GM21367 (cell line): Measurements from ENCODE around the gene CYTH1.
"Not testable (repeated sequence)": the region's sequence is repeated elsewhere in the genome, so short reads cannot be mapped to it uniquely, and the experiment has no call there.

Experiments used
- ATAC-seq: cut with Tn5 transposase; IDR thresholded peaks from one replicate; pipeline ENCODE4 v1.9.1; 2021; ENCODE audit not compliant: unreplicated experiment

Gene CYTH1

DNA sequence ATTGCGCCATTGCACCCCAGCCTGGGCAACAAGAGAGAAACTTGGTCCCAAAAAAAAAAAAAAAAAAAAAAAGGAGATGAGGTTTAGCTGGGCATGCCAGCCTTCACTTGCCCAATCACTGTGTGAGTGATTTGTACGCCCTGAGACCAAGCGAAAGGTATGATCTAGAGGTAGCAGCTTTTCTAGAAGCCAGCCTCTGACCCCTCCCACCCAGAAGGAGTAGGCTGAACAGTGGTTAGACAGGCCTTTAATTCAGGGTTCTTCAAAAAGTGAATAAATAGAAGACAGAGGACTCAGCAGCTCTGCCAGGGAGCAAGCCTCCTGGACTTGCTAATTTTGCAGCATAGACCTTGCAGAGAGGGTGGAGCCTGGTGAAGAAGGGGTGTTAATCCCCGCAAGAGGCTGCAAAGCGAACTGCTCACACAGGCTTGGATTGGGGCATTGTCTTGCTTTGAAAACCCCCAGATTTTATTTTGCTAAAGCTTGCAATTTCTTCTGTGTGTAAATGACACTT lies 7.1 kb upstream of the CYTH1 start:
- ATAC-seq: no peak

DNA sequence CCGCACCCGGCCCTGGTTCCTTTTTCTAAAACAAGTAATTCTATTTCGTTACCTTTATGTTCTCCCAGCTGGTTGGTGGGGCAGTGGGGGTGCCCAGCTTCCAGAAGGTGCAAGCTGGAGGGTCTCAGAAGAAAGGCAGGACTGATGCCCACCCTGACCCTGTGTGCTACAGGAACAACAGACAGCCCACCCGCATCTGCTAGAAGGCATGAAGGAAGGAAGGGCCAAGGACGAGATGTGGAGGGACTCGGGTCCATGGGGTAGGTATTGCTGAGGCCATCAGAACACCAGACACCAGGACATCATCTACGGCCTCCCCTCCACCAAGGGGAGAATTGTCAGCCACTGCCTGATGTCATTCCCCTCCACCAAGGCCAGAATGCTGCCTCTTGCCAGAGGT lies 6.4 kb upstream of the CYTH1 start:
- ATAC-seq: no peak

DNA sequence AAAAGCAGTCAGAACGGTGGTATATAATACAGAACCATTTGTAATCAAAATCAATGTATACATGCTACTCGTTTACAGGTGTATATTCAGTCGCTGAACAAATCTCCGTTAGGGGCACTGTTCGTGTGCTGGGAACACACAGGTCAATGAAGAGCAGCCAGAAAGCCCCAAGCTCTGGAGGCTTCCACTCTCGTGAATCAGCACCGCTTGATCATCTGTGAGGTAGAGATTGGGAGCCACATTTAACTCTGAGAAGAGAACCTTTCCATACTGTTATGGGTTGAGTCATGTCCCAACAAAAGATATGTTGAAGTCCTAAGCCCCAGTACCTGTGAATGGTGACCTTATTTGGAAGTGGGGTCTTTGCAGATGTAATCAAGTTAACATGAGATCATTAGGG lies 5.4 kb upstream of the CYTH1 start:
- ATAC-seq: no peak

DNA sequence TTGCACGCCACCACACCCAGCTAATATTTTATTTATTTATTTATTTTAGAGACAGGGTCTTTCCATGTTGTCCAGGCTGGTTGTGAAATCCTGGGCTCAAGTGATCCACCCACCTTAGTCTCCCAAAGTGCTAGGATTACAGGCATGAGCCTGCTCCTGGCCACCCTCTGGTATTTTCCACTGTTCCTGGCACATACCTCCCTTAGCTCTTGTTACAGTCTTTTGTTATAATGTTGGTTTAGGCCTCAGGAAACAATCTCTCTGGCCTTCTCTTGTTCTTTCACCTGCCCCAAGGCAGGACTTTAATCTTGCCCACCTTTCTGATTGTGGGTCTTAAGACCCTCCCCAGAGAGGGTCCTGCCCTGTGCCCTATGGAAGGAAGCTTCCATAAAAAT lies 3.6 kb upstream of the CYTH1 start:
- ATAC-seq: no peak

DNA sequence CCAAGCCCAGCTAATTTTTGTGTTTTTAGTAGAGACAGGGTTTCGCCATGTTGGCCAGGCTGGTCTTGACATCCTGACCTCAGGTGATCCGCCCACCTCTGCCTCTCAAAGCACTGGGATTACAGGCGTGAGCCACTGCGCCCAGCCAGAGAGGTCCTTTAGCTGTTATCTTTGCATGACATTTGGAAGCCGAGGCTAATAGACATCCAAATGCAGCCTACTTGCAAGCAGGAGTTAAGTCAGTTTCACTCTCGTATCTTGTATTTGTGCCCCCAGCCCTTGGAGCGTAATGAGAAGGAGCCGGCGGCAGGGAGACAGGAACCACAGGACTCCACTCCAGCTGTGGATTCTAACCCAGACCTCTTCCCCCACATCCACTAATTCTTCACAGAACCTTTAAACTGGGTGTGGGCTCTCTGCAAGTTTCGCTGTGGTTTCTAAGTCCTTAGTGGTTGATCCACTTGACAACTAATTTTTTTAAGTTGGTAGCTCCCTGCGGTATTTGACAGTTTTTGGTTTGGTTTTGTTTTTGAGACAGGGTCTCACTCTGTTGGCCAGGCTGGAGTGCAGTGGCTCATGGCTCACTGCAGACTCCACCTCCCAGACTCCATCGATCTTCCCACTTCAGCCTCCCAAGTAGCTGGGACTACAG lies 3.1 kb upstream of the CYTH1 start:
- no peak for ATAC-seq

DNA sequence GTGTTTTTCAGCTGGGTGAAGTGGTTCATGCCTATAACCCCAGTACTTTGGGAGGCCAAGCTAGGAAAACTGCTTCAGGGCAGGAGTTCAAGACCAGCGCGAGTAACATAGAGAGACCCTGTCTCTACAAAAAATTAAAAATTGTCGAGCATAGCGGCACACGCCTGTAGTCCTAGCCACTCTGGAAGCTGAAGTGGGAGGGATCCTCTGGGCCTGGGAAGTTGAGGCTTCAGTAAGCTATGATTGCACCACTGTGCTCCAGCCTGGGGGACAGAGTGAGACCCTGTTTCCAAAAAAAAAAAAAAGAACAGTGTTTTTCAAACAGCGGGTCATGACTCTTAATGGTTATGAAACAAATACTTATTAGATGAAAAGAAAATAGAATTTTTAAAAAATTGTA lies 2.3 kb upstream of the CYTH1 start:
- no peak for ATAC-seq

DNA sequence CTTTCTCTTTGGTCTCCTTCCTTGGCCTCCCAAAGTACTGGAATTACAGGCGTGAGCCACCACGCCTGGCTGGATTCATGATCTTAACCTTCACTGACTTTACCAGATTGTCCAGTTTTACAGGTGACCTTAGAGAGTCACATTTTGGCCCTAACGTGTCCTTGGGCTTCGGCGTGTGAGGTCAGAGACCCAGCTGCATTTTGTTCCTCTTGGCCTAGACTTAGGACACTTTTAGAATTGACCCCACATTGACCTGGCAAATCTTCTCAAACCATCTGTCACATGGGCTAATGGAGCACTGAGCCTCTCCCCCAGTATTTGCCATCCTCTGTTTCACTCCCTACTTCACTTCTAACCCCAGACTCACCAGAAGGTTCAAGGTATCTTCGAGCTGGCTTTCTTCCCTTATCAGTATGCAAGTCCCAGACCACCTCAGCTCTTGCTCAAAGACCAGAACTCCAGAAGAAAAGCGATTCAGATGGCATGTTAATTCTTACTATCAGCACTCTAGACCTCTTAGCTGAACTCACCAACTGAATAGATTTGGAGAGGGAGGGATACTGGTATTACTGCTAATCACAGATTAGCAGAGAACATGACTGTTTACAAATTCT lies 1.7 kb upstream of the CYTH1 start:
- no peak for ATAC-seq

DNA sequence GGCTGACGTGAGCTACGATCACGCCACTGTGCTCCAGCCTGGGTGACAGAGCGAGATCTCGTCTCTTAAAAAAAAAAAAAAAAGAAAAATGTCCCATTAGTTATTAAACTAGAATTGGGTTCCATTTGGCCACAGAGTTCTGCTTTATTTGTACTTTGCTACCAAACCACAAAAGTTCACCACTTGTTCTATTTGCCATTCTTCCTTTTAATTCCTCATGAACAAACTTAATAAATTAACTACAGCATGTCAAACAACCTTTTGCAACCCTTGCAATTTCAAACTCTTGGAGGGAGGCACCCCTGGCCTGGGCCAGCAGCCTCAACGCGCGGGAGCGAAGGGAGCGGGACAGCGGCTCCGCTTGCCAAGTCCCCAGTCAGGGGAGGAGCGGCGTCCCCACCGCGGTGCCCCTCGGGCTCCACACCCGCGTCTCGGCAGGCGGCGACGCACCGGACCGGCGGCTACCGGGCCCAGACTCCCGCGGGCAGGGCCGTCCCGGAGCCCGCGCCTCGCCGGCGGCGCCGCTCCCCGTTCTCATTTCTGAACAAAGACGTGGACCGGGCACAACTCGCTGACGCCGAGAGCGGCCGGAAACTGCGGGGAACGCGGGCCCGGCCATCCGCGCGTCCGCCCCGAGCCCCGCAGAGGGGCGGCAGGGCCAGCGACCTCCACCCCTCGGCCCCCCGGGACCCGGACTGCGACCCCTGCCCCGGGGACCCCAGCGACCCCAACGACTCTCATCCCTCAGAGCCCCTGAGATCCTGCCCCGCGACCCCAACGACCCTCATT lies 775 bp downstream of the CYTH1 start:
- ATAC-seq: no peak

DNA sequence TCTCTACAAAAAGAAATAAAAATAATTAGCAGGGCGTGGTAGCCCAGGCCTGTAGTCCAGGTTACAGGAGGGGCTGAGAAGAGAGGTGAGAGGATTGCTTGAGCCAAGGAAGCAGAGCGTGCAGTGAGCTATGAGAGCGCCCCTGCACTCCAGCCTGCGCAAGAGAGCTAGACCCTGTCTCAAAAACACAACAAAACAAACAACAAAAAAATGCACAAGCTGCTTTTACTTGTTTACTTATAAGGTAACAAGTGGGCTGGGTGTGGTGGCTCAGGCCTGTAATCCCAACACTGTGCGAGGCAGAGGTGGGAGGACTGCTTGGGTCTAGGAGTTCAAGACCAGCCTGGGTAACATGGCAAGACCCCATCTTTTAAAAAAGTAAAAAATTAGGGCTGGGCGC lies 1.7 kb downstream of the CYTH1 start:
- ATAC-seq: no peak

DNA sequence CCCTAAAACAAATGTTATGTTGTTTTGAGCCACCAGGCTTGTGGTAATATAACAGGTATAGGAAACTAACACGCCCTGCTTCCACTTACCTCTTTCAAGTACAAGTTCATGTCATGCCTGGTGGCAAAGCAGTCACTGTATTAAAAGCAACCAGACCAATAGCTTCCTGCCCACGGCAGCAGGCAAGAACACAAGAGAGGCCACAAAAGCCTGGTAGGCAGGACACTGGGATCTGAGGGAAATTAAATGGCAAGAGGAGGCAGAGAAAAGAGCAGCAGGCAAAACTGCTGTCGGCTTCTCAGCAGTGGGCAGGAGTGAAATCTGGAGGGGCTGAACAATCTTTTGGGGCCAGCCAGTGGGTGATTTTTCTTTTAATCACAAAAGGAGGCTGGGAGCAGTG lies 2.2 kb downstream of the CYTH1 start:
- ATAC-seq: no peak

DNA sequence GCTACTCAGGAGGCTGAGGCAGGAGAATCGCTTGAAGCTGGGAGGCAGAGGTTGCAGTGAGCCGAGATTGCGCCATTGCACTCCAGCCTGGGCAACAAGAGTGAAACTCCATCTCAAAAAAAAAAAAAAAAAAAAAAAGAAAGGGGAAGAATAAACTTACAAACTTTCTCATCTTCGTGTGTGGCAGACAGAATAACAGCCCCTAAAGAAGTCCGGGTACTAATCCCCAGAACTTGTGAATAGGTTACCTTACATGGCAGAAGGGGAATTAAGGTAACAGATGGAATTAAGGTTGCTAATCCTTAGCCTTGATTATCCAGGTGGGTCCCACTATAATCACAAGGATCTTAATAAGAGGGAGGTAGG lies 2.8 kb downstream of the CYTH1 start:
- ATAC-seq: not testable (repeated sequence)

DNA sequence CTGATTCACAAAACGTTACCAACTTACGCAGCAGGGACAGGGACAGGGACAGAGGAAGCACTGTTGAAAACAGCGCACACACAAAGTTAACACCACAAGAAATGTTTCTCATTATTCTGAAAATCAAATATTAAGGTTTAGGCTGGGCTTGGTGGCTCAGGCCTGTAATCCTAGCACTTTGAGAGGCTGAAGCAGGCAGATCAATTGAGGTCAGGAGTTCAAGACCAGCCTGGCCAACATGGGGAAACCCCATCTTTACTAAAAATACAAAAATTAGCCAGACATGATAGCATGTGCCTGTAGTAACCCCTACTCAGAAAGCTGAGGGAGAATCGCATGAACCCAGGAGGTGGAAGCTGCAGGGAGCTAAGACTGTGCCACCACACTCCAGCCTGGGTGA lies 4.2 kb downstream of the CYTH1 start:
- ATAC-seq: no peak

DNA sequence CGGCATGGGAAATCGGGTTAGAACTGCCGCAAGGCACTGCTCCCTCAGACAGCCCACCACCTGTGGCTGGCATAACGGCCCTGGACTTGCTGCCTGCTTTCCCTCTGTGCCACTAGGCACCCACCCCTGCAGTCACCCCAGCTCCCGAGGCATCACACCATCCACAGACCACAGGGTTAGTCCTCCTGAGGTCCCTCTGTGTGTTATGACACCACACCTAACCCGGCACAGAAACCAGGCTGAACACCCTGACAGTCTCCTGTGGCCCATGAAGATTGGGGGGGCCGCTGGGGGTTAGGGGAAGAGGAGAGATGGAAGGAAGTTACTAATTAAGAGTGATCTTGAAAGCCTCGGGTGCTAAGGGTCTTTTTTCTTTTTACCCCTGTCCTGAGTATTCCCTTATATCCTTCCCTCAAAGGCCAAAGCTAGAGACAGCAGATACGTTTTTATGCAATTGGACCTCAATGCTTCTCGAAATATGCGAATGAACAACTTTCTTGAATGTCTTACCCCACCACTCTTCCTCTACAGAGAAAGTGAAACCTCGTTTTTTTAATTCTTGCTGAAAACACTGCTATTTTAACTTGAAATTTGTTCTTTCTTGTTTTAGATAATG lies 7.0 kb downstream of the CYTH1 start:
- no peak for ATAC-seq

DNA sequence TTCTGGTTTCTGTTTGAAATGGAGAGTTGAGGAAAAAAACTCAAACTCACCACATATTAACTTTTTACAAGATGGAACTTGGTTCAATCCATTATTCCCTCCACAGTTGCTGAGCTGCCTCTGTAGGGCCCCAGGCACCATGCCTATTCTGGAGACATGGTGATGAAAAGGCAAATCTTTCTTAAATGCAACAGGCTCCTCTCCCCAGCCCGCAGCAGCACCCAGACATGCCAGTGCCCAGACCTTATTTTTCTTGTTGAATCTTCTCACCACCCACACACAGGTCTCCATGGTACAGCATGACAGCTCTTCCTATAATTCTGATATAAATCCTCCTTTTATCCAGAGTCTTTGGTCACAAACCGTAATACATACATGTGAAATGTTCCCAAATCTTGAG lies 7.6 kb downstream of the CYTH1 start:
- ATAC-seq: no peak

DNA sequence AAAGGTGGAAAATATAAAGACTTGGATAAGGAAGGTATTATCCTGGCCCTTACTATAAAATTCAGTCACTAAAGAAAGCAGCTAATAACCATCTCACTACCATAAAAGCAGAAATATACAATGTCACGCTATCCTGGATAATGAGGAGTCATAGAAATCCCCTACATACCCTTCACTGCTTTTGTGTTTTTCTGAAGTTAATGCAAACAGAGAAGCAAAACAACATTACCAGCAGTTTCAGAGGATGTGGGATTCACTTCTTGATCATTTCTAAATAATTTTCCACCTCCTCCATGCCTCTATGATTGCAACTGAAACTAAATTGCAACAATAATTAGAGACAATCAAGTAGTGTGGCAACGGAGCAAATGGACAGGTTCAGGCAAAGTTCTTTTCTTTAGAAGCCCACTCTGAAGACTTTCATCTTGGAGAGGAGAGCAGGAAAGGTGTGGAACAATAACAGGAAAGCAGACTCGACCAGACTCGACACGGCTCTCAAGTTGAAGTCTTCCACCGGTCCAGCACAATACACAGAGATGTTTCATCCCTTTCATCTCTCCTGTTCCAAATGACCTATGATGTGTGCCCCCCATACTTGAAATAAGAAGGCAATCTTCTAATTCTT lies 10.2 kb downstream of the CYTH1 start:
- ATAC-seq: no peak

DNA sequence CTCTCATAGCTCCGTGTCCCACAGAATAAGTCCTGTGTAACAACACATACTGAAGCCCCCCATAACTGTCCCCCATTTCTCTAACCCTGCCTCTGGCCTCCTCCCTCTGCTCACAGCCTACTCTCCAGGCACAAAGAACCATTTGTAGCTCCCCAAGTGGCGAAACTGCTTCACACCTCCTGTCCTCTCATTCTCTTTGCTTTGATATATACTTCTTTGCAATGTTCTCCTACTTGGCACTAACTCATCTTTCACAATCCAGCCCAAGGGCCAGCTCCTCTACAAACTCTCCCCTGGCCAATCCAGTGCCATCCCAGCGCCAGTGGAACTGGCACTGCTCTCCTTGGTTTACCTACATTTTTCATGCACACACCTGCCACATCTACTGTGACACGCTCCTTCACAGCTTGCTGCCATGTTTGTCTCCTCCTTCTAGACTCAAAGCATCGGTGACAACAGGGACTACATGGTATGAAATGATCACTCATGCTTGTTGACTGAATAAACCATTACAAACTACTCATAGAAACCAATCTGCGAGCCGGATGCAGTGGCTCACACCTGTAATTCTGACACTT lies 12.8 kb downstream of the CYTH1 start:
- no peak for ATAC-seq

DNA sequence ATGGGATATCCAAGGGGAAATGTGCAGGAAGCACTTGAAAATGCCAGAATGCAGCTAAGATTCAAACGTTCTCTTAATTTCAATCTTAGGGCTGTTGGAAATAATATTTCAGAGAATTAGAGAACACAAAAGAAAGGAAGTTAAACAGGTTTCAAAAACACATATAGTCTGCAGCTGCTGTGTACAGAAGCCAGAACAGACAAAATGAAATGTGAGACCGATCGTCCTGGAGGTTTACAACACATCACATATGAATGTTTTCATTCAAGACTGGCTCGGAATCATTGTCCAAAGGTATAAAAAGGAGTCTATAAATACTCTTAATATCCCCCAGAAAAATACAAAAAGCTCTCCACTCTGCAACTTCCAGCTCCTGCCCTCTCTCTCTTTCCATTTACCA lies 14.3 kb downstream of the CYTH1 start:
- no peak for ATAC-seq

DNA sequence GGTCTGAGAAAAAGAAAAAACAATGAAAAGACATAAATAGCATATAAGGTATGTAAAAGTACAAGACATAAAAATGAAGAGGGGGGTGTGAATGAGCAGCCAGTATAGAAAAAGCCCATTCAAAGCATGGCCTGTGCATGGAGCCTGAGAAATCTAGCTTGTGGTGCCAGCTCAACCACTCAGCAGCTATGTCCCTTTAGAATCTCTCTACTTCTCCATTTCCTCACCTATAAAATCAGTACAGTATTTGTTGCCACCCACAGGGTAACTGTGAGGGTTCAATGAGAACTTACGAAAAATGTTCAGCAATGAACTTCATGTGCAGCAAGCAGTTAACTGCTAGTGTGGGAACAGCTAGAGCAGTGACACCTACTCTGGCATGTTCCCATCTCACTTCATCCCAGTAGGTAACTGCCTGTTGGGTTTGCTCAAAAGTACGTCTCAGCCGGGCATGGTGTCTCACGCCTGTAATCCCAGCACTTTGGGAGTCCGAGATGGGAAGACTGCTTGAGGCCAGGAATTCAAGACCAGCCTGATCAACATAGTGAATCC lies 15.3 kb downstream of the CYTH1 start:
- ATAC-seq: no peak

DNA sequence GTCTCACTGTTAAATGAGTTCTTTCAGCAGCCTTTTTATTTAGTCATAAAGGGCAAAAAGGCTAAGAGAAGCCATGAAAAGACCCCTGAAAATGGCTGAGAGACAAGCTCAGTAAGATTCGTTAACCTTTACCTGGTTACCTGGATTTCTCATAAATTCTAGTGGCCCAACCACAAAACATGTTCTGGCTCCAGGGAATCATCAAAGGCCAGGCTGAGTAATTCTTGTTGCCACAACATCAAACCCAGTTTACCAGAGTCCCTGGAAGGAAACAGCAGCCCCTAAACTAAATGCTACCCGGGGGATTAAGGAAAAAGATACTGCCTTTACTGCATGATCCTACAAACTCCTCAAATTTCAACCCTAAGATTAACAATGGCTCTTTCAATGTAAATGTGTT lies 15.8 kb downstream of the CYTH1 start:
- ATAC-seq: no peak

DNA sequence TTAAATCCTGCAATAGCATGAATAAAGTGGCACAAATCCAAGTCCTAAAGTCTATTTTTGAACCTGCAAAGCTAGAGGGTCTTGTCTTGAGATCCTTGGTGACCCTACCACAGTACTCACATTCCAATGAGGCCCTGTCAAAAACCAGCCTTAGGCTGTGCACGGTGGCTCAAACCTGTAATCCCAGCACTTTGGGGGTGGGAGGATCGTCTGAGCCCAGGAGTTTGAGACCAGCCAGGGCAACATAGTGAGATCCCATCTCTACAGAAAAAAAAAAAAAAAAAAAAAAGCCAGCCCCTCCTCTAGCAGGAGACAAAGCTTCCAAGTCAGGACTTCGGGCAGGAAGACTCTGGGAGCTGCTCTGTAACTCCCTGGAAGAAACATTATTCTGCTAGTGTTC lies 16.3 kb downstream of the CYTH1 start:
- no peak for ATAC-seq

DNA sequence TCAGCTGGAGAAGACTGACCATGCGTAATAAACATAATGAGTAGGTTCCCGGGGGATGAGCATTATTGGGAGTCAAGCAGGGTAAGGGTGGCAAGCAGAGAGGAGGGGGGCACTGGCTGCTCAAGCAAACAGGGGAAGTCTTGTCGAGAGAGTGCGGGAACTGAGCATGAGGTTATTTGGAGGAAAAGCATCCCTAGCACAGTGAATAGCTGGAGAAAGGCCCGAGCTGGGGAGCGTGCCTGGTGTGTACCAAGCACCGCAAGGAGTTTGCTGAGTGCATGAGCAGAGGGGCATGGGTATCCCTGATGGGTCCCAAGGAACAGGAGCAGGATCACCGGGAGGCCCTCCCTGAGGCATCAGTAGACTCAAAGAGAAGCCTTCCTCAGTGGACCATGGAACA lies 17.2 kb downstream of the CYTH1 start:
- no peak for ATAC-seq
